SK-N-MC (cell line): Measurements from ENCODE around the gene CLCN3.

Source experiments
- EZH2 ChIP-seq: fragments of 200-600 bp; sonication (generic); IDR thresholded peaks from one replicate; pipeline ENCODE4 v1.6.1; 2017; ENCODE audit warnings: antibody characterized with exemption
- FOXP2 ChIP-seq: optimal IDR thresholded peaks from 2 replicates; pipeline ENCODE3; 2011; ENCODE audit warnings: mild to moderate bottlenecking, moderate library complexity; ENCODE audit not compliant: insufficient read depth; ENCODE audit errors: extremely low read length, control extremely low read depth
- POLR2AphosphoS5 ChIP-seq: IDR thresholded peaks from 2 replicates; pipeline ENCODE4 v1.6.1; 2012; ENCODE audit warnings: mild to moderate bottlenecking, low read depth, low read length, borderline replicate concordance

GRCh38 chr4:169615467-169616106, 4.8 kb upstream of the CLCN3 start:
- TF ChIP-seq EZH2, result no peak
- no peak for TF ChIP-seq POLR2AphosphoS5
- no peak for TF ChIP-seq FOXP2
